GM12891 (cell line): ENCODE data around the gene GAK.

Experiments used
- PAX5 ChIP-seq: IDR thresholded peaks from 2 replicates; pipeline ENCODE4 v1.6.1; 2011; ENCODE audit warnings: low read length, moderate library complexity, mild to moderate bottlenecking; ENCODE audit not compliant: insufficient read depth, severe bottlenecking
- POLR2A ChIP-seq: IDR thresholded peaks from 2 replicates; pipeline ENCODE4 v1.6.1; 2011; ENCODE audit warnings: low read depth, low read length, control low read depth
- POLR2AphosphoS5 ChIP-seq: IDR thresholded peaks from 2 replicates; pipeline ENCODE4 v1.6.1; 2011; ENCODE audit warnings: low read depth, low read length, control low read depth
- SPI1 ChIP-seq: IDR thresholded peaks from 2 replicates; pipeline ENCODE4 v1.6.1; 2011; ENCODE audit warnings: low read depth, low read length, control low read depth
- TAF1 ChIP-seq: IDR thresholded peaks from 2 replicates; pipeline ENCODE4 v1.6.1; 2011; ENCODE audit warnings: low read depth, low read length, control low read depth

DNA sequence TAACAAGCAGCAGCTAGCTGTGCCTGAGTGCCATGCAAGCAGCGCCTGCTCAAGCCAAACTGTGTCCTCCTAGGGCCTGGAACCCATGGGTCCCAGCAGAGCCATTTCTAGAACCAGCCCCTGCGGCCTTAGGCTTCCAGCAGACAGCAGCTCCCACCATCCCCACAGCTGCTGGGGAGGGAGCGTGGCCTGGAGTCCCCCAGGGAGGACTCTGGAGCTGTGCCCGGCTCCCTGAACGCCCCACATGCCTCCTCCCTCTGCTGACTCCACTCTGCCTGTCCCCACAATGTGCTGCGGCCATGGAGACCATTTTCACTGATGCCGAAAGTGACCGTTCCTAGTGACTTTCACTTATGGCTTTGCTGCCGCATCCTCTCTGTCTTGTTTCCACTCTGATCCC is 45.9 kb downstream of the GAK start:
- TF ChIP-seq POLR2A (no peak), SPI1 (no peak), POLR2AphosphoS5 (no peak), PAX5 (no peak), TAF1 (no peak)
